Activated naive CD4-positive, alpha-beta T cell (primary cell): ENCODE measurements around the gene PNKP.

ENCODE experiments used
- DNase-seq, 4 experiments: peaks; one replicate each; lab custom pipeline; 2025; lab: John Stamatoyannopoulos, UW

Gene PNKP

GRCh38 chr19:49866933-49867782, at the start of gene PNKP:
PNKP (minus strand) TSS chr19:49867576; CDS start chr19:49867204, 372 bp downstream.
- DNase-seq: peak; percentile 61 to 82 (median 81)

GRCh38 chr19:49915271-49915670, 47.9 kb upstream of the PNKP start:
- DNase-seq: no peak

- DNase-seq: no peak
Observed at GRCh38 chr19:49913720-49914119, 46.3 kb upstream of the PNKP start.

- no peak for DNase-seq
Observed at GRCh38 chr19:49912965-49913685, 45.7 kb upstream of the PNKP start.

- DNase-seq: no peak
Observed at GRCh38 chr19:49911381-49912145, 44.2 kb upstream of the PNKP start.

GRCh38 chr19:49910179-49910578, 42.8 kb upstream of the PNKP start:
- no peak for DNase-seq

GRCh38 chr19:49908480-49909420, 41.4 kb upstream of the PNKP start:
- DNase-seq: no peak

- DNase-seq: no peak
Observed at GRCh38 chr19:49907745-49908446, 40.5 kb upstream of the PNKP start.

- no peak for DNase-seq
Observed at GRCh38 chr19:49906879-49907564, 39.6 kb upstream of the PNKP start.

GRCh38 chr19:49904136-49904535, 36.8 kb upstream of the PNKP start:
- no peak for DNase-seq

GRCh38 chr19:49896863-49897621, 29.7 kb upstream of the PNKP start, which contains the start of gene IL4I1:
IL4I1 (minus strand) TSS chr19:49896887; CDS start chr19:49896160, 727 bp downstream.
- DNase-seq: no peak

GRCh38 chr19:49895566-49896297, 28.4 kb upstream of the PNKP start:
- DNase-seq: no peak

- no peak for DNase-seq
Observed at GRCh38 chr19:49894879-49895565, 27.6 kb upstream of the PNKP start.

GRCh38 chr19:49894011-49894664, 26.8 kb upstream of the PNKP start:
- no peak for DNase-seq

- no peak for DNase-seq
Observed at GRCh38 chr19:49892716-49893115, 25.3 kb upstream of the PNKP start.

- DNase-seq: no peak
Observed at GRCh38 chr19:49891393-49891792, 24.0 kb upstream of the PNKP start.
